GM12878 (cell line): ENCODE results near the gene TAF3.

Source experiments
- DPF2 ChIP-seq: fragments of 450-650 bp; IDR thresholded peaks from 2 replicates; pipeline ENCODE4 v1.6.1; 2017; ENCODE audit warnings: mild to moderate bottlenecking
- FOXM1 ChIP-seq: IDR thresholded peaks from 2 replicates; pipeline ENCODE4 v1.6.1; 2012; ENCODE audit warnings: low read depth, mild to moderate bottlenecking, inconsistent platforms, low read length, moderate library complexity
- HDAC2 ChIP-seq: fragments of 200-600 bp; sonication (generic); IDR thresholded peaks from 2 replicates; pipeline ENCODE4 v1.6.1; 2017
- HDAC6 ChIP-seq: fragments of 200-600 bp; sonication (generic); IDR thresholded peaks from one replicate; pipeline ENCODE4 v1.8.0; 2017; ENCODE audit warnings: antibody characterized with exemption; ENCODE audit not compliant: unreplicated experiment
- HDGF ChIP-seq: fragments of 450-650 bp; IDR thresholded peaks from 2 replicates; pipeline ENCODE4 v1.6.1; 2016; ENCODE audit warnings: antibody characterized with exemption
- IKZF1 ChIP-seq: fragments of 450-650 bp; conservative IDR thresholded peaks from 2 replicates; pipeline ENCODE4 v1.6.1; 2017; ENCODE audit warnings: antibody characterized with exemption, mild to moderate bottlenecking
- RFX5 ChIP-seq: IDR thresholded peaks from 2 replicates; pipeline ENCODE4 v1.6.1; 2011; ENCODE audit warnings: low read depth, low read length, improper control_type of control experiment
- SPI1 ChIP-seq: IDR thresholded peaks from 2 replicates; pipeline ENCODE4 v1.6.1; 2011; ENCODE audit warnings: low read depth, mild to moderate bottlenecking, low read length, moderate library complexity, borderline replicate concordance; ENCODE audit not compliant: insufficient read depth
- TAF1 ChIP-seq: IDR thresholded peaks from 2 replicates; pipeline ENCODE4 v1.6.1; 2011; ENCODE audit warnings: mild to moderate bottlenecking, low read depth, low read length, borderline replicate concordance
- TF ChIP-seq, protein P1 (sequence below), 3 experiments: IDR thresholded peaks in 2 of 3; conservative IDR thresholded peaks in 1 of 3; 2 replicates each; pipeline ENCODE4 v1.5.1; 2011; ENCODE audit warnings: low read depth in 3 of 3, low read length in 3 of 3, mild to moderate bottlenecking in 3 of 3, control low read depth in 2 of 3, moderate library complexity in 2 of 3, inconsistent platforms in 1 of 3, mixed read lengths in 1 of 3; ENCODE audit not compliant: control insufficient read depth in 2 of 3, insufficient read depth in 1 of 3; ENCODE audit errors: extremely low read depth in 1 of 3
- TF ChIP-seq, protein P2 (sequence below): IDR thresholded peaks from 2 replicates; pipeline ENCODE4 v1.6.1; 2012; ENCODE audit warnings: low read depth, low read length, improper control_type of control experiment
- TF ChIP-seq, protein P3 (sequence below): fragments of 450-650 bp; IDR thresholded peaks from 2 replicates; pipeline ENCODE4 v1.6.1; 2017; ENCODE audit warnings: mild to moderate bottlenecking, low read depth, inconsistent platforms; ENCODE audit not compliant: poor library complexity, severe bottlenecking
- TF ChIP-seq, protein P4 (sequence below): fragments of 450-650 bp; IDR thresholded peaks from 2 replicates; pipeline ENCODE4 v1.6.1; 2017; ENCODE audit warnings: antibody characterized with exemption, mild to moderate bottlenecking, moderate library complexity
- TF ChIP-seq, protein P5 (sequence below): fragments of 450-650 bp; IDR thresholded peaks from 2 replicates; pipeline ENCODE4 v1.6.1; 2017; ENCODE audit warnings: mild to moderate bottlenecking, moderate library complexity

DNA sequence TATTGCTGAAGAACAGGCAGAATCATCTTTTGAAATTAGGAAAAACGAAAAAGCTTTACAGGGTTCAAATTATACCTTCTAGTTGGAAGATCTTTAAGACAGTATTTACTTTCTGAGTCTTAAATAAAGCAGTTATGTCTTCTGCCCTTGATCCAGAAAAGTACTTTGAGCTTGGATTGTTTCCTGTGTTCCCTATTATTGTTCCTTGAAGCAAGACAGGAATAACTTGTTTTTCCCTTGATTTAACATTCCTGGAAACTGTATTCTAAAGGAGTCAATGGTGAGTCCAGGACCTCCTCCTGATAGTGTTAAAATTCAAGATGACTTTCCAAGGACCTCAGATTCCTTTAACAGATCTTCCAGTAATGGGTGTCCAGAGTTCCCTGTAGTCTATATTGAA lies 161.9 kb downstream of the TAF3 start:
- TF ChIP-seq HDGF (no peak), DPF2 (no peak), TAF1 (no peak), IKZF1 (no peak), RFX5 (no peak), FOXM1 (no peak), HDAC2 (no peak), SPI1 (no peak), HDAC6 (no peak)
- TF ChIP-seq, protein P1, sequence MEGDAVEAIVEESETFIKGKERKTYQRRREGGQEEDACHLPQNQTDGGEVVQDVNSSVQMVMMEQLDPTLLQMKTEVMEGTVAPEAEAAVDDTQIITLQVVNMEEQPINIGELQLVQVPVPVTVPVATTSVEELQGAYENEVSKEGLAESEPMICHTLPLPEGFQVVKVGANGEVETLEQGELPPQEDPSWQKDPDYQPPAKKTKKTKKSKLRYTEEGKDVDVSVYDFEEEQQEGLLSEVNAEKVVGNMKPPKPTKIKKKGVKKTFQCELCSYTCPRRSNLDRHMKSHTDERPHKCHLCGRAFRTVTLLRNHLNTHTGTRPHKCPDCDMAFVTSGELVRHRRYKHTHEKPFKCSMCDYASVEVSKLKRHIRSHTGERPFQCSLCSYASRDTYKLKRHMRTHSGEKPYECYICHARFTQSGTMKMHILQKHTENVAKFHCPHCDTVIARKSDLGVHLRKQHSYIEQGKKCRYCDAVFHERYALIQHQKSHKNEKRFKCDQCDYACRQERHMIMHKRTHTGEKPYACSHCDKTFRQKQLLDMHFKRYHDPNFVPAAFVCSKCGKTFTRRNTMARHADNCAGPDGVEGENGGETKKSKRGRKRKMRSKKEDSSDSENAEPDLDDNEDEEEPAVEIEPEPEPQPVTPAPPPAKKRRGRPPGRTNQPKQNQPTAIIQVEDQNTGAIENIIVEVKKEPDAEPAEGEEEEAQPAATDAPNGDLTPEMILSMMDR (IDR thresholded peaks at IDR 0.05 in 2 of 3, conservative IDR thresholded peaks at IDR 0.05 in 1 of 3; ENCODE audit: control insufficient read depth in 2 of 3, extremely low read depth in 1 of 3, insufficient read depth in 1 of 3, low read depth in 3 of 3, low read length in 3 of 3): no peak
- TF ChIP-seq, protein P2, sequence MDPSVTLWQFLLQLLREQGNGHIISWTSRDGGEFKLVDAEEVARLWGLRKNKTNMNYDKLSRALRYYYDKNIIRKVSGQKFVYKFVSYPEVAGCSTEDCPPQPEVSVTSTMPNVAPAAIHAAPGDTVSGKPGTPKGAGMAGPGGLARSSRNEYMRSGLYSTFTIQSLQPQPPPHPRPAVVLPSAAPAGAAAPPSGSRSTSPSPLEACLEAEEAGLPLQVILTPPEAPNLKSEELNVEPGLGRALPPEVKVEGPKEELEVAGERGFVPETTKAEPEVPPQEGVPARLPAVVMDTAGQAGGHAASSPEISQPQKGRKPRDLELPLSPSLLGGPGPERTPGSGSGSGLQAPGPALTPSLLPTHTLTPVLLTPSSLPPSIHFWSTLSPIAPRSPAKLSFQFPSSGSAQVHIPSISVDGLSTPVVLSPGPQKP: no peak
- TF ChIP-seq, protein P3, sequence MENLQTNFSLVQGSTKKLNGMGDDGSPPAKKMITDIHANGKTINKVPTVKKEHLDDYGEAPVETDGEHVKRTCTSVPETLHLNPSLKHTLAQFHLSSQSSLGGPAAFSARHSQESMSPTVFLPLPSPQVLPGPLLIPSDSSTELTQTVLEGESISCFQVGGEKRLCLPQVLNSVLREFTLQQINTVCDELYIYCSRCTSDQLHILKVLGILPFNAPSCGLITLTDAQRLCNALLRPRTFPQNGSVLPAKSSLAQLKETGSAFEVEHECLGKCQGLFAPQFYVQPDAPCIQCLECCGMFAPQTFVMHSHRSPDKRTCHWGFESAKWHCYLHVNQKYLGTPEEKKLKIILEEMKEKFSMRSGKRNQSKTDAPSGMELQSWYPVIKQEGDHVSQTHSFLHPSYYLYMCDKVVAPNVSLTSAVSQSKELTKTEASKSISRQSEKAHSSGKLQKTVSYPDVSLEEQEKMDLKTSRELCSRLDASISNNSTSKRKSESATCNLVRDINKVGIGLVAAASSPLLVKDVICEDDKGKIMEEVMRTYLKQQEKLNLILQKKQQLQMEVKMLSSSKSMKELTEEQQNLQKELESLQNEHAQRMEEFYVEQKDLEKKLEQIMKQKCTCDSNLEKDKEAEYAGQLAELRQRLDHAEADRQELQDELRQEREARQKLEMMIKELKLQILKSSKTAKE: no peak
- TF ChIP-seq, protein P4, sequence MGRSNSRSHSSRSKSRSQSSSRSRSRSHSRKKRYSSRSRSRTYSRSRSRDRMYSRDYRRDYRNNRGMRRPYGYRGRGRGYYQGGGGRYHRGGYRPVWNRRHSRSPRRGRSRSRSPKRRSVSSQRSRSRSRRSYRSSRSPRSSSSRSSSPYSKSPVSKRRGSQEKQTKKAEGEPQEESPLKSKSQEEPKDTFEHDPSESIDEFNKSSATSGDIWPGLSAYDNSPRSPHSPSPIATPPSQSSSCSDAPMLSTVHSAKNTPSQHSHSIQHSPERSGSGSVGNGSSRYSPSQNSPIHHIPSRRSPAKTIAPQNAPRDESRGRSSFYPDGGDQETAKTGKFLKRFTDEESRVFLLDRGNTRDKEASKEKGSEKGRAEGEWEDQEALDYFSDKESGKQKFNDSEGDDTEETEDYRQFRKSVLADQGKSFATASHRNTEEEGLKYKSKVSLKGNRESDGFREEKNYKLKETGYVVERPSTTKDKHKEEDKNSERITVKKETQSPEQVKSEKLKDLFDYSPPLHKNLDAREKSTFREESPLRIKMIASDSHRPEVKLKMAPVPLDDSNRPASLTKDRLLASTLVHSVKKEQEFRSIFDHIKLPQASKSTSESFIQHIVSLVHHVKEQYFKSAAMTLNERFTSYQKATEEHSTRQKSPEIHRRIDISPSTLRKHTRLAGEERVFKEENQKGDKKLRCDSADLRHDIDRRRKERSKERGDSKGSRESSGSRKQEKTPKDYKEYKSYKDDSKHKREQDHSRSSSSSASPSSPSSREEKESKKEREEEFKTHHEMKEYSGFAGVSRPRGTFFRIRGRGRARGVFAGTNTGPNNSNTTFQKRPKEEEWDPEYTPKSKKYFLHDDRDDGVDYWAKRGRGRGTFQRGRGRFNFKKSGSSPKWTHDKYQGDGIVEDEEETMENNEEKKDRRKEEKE: no peak
- TF ChIP-seq, protein P5, sequence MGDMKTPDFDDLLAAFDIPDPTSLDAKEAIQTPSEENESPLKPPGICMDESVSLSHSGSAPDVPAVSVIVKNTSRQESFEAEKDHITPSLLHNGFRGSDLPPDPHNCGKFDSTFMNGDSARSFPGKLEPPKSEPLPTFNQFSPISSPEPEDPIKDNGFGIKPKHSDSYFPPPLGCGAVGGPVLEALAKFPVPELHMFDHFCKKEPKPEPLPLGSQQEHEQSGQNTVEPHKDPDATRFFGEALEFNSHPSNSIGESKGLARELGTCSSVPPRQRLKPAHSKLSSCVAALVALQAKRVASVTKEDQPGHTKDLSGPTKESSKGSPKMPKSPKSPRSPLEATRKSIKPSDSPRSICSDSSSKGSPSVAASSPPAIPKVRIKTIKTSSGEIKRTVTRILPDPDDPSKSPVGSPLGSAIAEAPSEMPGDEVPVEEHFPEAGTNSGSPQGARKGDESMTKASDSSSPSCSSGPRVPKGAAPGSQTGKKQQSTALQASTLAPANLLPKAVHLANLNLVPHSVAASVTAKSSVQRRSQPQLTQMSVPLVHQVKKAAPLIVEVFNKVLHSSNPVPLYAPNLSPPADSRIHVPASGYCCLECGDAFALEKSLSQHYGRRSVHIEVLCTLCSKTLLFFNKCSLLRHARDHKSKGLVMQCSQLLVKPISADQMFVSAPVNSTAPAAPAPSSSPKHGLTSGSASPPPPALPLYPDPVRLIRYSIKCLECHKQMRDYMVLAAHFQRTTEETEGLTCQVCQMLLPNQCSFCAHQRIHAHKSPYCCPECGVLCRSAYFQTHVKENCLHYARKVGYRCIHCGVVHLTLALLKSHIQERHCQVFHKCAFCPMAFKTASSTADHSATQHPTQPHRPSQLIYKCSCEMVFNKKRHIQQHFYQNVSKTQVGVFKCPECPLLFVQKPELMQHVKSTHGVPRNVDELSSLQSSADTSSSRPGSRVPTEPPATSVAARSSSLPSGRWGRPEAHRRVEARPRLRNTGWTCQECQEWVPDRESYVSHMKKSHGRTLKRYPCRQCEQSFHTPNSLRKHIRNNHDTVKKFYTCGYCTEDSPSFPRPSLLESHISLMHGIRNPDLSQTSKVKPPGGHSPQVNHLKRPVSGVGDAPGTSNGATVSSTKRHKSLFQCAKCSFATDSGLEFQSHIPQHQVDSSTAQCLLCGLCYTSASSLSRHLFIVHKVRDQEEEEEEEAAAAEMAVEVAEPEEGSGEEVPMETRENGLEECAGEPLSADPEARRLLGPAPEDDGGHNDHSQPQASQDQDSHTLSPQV: no peak
